Measurements from ENCODE around the gene USPL1.
"Not testable (repeated sequence)": the region's sequence is repeated elsewhere in the genome, so short reads cannot be mapped to it uniquely, and the experiment has no call there.

The USPL1 gene

DNA sequence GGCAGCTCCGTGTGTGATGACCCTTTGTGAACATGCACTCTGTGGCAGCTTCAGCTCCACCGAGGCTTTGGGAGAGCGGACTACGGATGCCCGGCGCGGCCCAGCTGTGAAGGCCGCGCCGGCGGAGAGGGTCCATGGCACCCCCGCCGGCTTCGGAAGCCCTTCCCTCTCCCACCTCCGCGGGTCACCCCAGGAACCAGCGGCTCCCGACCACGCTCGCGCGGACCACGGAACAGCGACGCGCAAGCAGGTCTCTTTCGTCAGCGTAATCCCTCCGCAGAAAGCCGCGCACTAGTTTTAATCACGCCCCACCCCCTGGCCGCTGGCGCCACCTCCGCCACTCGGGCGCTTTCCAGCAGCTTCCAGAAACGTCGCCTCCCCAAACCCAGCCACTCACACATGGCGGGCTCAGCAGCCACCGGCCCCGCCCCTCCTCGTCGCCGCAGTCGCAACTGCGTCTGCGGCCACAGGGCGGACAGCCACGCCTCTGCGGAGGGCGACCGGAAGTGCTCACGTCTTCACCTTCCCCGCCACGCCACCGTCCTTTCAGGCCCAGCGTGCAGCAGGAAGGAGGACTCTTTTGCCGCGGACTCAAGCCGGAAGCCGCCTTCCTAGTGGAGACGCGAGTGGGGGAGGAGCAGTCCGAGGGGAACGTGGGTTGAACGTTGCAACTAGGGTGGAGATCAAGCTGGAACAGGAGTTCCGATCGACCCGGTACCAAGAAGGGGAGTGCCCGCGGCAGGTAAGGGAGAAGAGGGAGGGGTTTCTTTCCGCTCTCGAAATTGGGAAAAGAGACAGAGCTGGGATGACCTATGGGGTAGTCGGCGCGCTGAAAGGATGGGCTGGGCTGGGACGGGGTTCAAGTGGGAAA is at the start of gene USPL1:
Gene USPL1 (plus strand): TSS at position 606 of the 871 bp plus-strand sequence. CDS start 3,221 bp downstream, outside the sequence.
- DNase-seq (ENCODE audit: low read depth): peak; percentile 99

DNA sequence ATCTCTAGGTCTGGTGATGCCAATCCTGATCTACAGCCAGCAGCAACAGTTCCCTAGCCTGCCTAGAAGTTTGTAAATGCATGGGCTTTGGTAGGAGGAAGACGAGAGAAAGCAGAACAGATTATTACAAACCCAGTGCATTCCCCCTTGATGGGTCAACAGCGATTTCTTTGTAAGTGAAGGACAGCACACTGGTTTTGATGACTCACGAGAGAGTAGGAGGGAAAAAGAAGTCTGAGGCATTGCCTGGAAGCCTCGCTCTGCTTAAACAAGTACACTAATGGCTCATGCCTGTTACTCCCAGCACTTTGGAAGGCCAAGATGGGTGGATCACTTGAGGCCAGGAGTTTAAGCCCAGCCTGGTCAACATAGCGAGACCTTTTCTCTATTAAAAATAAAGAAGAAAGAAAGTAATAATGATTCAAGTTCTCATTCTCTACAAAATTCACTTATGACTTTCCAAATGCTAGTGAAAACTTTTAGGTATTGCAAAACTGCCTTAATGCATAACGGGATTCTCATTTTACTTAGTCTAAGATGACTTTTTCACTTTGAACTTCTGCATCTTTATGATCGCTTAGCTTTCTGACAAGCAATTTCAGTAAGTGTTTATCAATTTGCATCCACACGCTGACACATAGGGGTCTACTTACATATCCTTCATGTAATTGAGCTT is 47.7 kb upstream of the USPL1 start:
- DNase-seq (ENCODE audit: low read depth): no peak

DNA sequence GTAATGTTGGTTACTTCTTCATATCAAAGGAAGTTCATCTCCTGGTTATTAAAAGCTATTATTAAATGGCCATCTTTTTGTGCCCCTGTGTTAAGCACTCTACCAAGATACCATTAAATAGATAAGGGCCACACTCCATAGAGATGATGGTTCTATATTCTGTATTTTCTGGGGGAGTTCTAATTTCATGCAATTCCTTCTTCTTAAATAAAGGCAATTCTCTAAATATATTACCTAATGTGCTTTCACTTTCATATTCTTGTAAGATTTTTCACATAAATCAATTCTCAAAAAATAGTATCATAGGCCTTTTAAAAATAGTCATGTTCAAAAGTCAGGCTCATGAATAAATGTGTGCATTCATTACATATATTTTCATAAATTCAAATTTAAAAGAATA is 47.0 kb upstream of the USPL1 start:
- no peak for DNase-seq (ENCODE audit: low read depth)

DNA sequence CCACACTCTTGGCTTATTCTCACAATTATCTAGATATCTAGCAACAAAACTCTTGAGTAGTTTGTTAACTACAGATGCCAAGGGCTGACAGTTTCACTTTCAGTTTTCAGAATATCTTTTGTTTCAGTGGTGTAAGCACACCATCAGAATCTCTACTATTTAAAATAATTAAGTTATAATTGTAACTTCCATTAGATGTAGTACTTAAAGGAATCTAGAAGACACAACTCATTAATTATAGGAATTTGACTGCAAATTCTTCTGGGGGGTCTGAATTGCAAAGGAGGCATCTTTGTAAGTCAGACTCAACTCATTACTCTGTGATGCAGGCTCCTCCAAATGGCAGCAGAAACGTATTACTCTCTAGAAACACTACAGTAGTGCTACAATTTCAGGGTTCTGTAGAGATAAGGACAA is 44.9 kb upstream of the USPL1 start:
- DNase-seq (ENCODE audit: low read depth): no peak

DNA sequence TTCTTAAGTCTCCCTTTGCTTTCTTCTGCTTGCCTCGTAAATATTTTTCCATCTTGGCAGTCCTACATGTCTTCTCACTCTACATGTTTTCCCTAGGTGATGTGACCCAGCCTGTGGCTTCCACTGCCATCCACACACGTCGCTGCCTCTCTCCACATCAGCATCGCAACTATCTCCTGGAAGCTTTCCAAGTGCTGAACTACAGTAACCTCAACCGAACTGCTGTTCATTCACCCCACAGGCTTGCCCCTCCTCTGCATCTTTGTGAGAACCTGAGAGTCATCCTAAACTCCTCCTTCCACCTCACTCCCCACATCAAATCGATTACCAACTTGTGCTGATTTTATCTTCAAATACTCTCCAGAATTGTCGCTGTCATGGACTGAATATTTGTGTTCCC is 41.2 kb upstream of the USPL1 start:
- DNase-seq (ENCODE audit: low read depth): no peak

DNA sequence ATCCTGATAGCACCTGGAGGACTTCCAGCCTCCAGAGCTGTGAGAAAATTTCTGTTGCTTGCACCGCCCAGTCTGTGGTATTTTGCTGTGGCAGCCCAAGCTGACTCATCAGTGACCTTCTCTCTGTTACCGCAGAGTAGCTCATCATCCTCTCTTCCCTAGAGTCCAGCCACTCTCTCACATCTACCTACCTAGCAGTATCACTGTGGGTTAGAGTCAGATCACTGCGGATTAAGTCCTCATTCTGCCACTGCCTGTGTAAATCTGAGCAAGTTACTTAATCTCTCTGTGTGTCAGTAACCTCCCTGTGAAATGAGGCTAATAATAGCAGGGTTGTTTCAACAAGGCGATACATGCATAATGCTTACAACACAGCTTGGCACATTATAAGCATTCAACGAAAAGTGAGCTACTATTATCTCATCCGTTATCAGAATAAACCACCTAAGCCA is 40.3 kb upstream of the USPL1 start:
- peak; percentile 26 for DNase-seq (ENCODE audit: low read depth)

DNA sequence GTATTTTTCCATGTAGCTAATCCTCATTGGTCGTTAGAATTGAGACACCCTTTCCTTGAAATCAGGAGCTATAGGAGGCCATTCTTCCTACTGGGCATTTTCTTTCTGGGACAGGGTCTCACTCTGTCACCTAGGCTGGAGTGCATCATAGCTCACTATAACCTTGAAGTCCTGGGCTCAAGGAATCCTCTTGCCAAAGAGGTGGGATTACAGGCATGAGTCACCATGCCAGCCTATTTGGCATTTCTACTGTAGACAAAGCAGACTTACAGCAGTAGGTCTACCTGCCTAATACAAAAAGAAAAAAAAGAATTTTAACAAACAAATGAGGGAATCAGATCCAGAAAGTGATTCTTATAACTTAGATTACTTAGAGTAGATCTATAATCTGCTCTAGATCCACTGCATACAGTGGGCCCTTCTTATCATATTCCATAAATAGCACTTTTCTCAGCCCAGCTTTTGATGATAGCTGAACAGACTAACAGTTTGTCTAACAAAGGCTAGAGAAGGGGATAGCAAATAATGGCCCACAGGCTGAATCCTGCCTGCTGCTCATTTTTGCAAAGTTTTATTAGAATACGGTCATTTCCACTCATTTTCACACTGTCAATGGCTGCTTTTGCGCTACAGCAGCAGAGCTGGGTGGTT is 36.7 kb upstream of the USPL1 start:
- no peak for DNase-seq (ENCODE audit: low read depth)

DNA sequence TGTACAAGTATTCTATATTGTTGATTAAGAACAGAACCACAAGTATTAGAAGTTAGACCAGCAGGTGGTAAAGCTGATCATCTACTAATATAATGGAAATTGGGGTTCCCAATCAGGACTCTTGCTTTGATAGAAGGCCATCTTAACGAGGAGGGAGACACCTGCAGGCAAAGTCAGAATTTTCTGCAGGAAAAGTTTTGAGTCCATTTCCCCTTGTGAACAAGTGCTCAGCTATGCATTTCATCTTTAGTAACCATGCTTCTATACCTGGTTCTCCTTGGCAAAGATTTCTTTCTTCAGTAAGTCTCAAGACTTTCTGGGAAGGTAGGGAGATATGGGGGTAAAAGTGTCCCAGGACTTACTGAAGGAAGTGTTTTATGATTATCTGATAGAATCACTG is 36.1 kb upstream of the USPL1 start:
- DNase-seq (ENCODE audit: low read depth): no peak

DNA sequence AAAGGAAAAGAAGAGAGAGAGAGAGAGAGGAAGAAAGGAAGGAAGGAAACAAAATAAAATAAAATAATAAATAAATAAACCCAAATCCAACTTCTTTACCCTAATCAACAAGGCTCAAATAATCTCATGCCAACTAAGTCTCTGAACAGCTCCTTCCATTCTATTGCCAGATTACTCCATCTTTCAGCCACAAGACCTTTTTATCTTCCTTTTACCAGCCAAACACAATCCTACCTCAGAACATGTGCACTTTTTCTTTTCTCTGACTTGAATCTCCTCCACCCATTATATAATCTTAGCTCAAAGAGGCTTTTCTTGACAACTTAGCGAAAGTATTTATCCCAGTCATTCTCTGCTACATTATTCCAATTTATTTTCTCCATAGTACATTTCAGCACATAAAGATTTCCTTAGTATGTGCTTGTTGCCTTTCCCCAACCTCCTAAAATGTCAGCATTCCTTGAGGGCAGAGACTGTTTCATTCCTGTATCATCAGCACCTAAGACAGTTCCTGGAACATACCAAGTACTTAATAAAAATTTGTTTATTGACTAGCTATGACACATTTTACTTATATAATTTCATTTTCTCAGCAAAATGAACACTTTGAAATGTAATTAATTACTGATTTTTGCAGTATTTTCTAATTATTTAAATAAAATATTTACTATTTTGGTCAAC is 33.5 kb upstream of the USPL1 start:
- DNase-seq (ENCODE audit: low read depth): no peak

DNA sequence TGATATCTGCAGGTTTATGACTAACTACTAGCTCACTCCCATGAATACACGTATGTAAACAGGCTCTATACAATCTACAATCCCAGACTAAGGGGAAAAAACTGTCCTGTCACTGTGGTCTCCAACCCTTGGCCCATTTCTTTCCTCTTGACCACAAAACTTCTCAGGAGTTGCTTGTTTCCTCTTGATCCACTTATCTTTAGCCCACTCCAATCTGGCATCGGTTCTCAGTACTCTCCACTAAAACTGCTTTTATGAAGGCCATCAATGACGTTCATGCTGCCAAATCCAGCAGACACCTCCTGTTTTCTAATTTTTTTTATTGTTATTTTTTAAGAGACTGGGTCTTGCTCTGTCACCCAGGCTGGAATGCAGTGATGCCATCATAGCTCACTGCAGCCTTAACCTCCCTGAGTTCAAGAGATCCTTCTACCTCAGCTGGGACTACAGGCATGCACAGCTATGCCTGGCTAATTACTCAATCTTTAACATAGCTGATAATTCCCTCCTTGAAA is 31.9 kb upstream of the USPL1 start:
- no peak for DNase-seq (ENCODE audit: low read depth)

DNA sequence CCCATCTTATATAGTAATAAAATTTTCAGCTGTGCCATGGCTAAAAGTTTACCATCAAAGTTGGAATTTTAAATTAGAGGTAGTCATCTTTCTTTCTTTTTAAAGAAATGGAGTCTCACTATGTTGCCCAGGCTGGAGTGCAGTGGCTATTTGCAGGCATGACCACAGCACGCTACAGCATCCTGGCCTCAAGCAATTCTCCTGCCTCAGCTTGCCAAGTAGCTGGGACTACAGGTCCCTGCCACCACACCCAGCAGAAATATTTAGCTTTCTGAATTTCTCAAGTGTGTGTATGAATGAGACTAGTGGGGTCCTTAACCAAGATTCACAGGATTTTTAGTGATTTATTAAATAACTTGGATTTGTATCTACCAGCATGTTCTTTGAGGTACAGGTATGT is 30.5 kb upstream of the USPL1 start:
- no peak for DNase-seq (ENCODE audit: low read depth)

DNA sequence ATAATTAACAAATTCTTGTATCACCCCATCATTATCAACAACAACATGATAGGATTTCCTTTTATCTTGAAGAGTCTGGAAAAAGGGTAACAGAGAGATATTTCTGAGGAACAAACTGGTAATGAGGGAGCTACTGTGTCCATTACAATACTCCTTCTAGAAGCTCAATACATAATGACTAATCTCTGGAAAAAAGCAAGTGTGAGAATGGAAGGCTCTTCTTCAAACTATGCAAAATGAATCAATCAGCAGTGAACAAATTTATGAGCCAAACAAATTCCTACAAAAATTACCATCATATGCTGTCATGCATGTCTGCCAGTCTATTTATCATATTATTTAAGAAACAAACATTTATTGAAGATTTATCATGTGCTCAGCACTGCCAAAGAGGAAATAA is 30.0 kb upstream of the USPL1 start:
- no peak for DNase-seq (ENCODE audit: low read depth)

DNA sequence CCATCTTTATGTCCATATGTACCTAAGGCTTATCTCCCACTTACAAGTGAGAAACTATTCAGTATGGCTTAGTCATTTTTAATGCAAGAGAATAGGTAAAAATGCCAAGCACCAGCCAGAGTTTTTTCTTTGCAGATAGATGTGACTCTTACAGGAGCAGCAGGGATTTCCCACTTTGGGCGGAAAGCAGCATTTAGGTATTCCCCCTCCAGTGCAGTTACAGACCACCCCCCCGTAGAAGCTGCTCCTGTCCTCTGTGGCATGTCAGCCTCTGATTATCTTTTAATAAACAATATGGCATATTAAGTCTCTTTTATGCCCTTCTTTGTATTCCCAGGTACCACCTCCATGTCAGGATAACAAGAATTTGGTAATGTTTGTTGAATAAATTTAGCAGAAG is 24.7 kb upstream of the USPL1 start:
- DNase-seq (ENCODE audit: low read depth): no peak

DNA sequence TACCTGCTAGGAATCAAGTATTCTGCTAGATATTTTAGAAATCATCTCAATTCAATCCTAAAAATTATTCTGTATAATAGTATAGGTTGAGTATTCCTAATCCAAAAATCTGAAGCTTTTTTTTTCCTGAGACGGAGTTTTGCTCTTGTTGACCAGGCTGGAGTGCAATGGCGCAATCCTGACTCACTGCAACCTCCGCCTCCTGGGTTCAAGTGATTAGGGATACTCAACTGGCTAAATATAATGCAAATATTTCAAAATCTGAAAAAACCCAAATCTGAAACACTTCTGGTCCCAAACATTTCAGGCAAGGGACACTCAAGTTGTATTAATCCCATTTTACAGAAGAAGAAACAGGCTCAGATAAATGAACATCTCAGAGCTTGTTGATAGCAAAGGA is 17.2 kb upstream of the USPL1 start:
- DNase-seq (ENCODE audit: low read depth): no peak

DNA sequence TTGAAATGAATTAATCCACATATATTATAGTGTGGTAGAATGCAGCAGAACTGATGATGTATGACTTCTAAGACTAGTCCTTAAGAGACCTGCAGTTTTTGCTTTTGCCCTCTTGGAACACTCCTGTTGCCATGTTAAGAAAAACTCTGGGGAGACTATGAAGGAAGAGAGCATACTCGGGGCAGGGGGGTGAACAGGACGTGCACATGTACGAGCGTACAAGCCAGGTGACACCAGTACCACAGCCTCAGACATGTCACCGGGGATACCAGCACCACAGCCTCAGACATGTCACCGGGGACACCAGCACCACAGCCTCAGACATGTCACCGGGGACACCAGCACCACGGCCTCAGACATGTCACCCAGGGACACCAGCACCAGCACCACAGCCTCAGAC is 15.9 kb upstream of the USPL1 start:
- DNase-seq (ENCODE audit: low read depth): no peak

DNA sequence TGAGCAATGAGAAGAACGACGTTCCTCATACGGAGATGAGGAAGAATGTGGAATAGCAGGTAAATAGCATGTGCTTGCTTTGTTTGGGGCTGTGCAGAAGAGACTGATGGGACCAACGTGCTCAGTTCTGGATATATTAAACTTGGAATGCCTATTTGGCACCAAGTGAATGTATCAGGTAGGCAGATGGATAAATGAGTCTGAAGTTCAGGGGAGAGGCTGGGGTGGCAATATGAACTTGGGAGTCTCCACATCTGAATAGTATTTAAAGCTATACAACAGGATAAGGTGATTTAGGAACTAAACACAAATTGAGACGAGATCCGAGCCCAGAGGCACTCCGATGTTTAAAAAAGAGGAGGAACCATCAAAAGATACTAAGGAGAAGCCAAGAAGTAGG is 12.7 kb upstream of the USPL1 start:
- no peak for DNase-seq (ENCODE audit: low read depth)

DNA sequence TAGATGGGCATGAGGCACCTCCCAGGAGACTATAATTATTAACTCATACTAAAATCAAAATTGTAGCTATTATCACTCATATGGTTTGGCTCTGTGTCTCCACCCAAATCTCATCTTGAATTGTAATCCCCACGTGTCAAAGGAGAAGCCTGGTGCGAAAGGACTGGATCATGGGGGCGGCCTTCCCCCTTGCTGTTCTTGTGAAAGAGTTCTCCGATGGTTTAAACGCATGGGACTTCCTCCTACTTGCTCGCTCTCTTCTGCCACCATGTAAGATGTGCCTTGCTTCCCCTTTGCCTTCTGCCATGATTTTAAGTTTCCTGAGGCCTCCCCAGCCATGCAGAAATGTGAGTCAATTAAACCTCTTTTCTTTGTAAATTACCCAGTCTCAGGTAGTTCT is 10.5 kb upstream of the USPL1 start:
- not testable (repeated sequence) for DNase-seq (ENCODE audit: low read depth)

DNA sequence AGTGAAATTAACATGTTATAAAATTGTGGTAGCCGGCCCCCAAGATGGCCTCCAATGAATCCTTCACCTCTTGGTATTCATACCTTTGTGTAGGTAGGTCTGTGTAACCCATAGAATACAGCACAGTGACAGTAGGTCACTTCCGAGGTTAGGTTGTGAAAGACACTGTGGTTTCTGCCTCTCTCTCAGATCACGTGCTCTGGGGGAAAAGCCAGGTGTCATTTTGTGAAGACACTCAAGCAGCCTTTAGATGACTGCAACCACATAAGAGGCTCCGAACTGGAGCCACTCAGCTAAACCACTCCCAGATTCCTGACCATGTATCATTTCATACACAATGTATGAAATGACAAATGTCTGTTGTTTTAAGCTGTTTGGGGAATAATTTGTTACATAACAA is 9.8 kb upstream of the USPL1 start:
- DNase-seq (ENCODE audit: low read depth): peak; percentile 15

DNA sequence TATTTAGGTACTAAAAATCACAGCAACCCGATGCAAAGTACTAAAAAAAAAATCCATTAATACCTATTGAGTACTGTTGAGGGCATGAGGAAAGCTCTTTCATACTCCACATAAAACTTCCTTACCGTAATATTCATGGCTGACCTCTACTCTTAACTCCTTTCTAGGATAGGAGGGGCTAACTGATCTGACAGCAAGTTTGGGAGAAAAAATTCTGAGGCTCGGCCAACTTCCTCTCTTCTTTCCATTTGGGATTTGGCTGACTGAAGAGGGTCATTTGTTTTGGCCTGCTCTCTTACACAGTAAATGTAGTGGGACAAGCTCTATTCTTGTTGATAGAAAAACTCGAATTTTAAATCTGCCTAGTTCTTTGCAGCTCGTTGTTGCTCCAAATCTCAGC is 9.4 kb upstream of the USPL1 start:
- no peak for DNase-seq (ENCODE audit: low read depth)

DNA sequence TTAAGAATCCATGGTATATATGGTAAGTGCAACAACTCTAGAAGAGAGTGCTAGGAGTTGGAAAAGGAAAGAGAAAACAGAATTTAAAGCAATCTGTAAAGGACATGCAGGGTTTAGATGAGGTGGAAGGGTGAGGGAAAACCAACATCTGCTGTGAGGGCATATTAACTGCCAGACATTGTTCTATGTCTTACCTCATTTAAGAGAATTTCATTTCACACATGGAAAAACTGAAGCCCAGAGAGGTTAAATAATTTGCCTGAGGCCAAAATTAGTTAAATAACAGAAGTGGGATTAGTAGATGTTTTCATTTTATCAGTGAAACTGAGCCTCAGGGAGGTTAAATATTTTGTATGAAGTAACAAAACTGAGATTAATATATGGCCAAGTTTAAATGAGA is 7.4 kb upstream of the USPL1 start:
- no peak for DNase-seq (ENCODE audit: low read depth)

DNA sequence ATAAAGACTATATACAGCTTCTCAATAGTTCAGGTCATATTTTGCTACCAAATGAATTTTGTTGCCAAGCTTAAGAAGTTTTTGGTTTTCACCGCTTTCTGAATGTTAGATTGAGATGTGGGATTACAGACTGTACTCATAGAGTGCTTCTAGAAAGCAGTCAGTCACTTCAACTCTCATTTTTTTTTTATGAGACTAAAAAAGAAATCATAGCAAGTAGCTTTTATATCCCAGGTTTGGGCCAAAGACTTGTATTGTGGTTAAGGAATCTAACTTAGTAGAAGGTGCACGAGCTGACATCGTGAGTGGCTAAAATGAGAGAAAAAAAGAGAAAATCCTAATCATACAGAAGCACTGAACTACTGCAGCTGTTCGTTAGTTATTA is 2.2 kb upstream of the USPL1 start:
- no peak for DNase-seq (ENCODE audit: low read depth)

DNA sequence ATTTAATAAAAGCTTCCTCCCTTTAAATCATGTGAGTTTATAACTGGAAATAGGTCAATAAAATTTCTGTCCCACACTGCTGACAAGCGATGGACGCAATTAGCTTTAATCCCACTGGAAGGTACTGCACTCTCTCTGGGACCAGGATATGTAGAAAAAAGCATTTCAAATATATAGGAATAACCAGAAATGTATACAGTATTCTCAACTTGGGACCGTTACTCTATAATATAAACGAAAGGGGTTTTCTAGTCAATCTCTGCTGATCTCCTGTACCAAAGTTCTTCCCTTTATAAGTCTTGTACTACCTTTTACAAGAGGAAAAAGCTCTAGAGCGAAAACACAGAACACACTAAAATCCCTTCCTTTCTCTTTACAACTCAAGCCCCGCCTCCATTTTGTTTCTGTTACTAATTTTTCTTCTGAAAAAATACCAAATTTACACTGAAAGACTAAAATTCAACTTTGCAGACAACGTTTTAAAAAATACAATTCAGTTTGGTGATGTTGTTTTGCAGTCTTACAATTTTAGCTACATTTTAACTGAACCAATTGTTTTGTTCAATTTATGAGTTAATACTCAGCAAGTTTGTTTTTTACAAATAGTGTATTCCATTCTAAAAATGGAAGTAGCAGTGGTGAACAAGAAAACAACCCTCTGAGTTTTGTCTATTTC is 1.7 kb upstream of the USPL1 start:
- no peak for DNase-seq (ENCODE audit: low read depth)
